H9 (cell line): ENCODE measurements around the gene APOM. TPM values are rescaled to one million over a fixed set of nuclear protein-coding genes. Genes with fewer than 3 reads are reported as not detected.

Experiments used
- DNase-seq: peaks from one replicate; pipeline ENCODE4 v3.0.0-alpha.2; 2017
- H2AFZ ChIP-seq: one replicate; pipeline ENCODE4 v1.6.1; 2013; ENCODE audit warnings: mild to moderate bottlenecking, low read length, control low read depth, moderate library complexity
- H2AK5ac ChIP-seq: 2 replicates; pipeline ENCODE4 v1.6.1; 2013; ENCODE audit warnings: low read length, control low read depth, mixed read lengths; ENCODE audit not compliant: insufficient read length
- H2BK120ac ChIP-seq: one replicate; pipeline ENCODE4 v1.6.1; 2013; ENCODE audit warnings: low read depth, mild to moderate bottlenecking, low read length, control low read depth, inconsistent platforms; ENCODE audit not compliant: poor library complexity, severe bottlenecking
- H2BK12ac ChIP-seq: 2 replicates; pipeline ENCODE4 v1.6.1; 2013; ENCODE audit warnings: low read length, control low read depth, mixed read lengths, low read depth; ENCODE audit not compliant: insufficient read length
- H2BK15ac ChIP-seq: 2 replicates; pipeline ENCODE4 v1.6.1; 2013; ENCODE audit warnings: low read depth, low read length, control low read depth
- H2BK20ac ChIP-seq: one replicate; pipeline ENCODE4 v1.6.1; 2013; ENCODE audit warnings: low read depth, mild to moderate bottlenecking, low read length, control low read depth, inconsistent platforms; ENCODE audit not compliant: poor library complexity, severe bottlenecking
- H2BK5ac ChIP-seq: 2 replicates; pipeline ENCODE4 v1.6.1; 2013; ENCODE audit warnings: low read length, control low read depth, mixed read lengths; ENCODE audit not compliant: insufficient read length
- H3K14ac ChIP-seq: 2 replicates; pipeline ENCODE4 v1.6.1; 2013; ENCODE audit warnings: low read length, control low read depth; ENCODE audit not compliant: insufficient read depth
- H3K18ac ChIP-seq: 2 replicates; pipeline ENCODE4 v1.6.1; 2013; ENCODE audit warnings: low read depth, mild to moderate bottlenecking, mixed read lengths, low read length, control low read depth; ENCODE audit not compliant: insufficient read length
- H3K23ac ChIP-seq: 2 replicates; pipeline ENCODE4 v1.6.1; 2013; ENCODE audit warnings: low read length, control low read depth, mixed read lengths, low read depth; ENCODE audit not compliant: insufficient read length
- H3K23me2 ChIP-seq: 2 replicates; pipeline ENCODE4 v1.6.1; 2013; ENCODE audit warnings: low read depth, mild to moderate bottlenecking, mixed read lengths, low read length, control low read depth; ENCODE audit not compliant: insufficient read length, poor library complexity, severe bottlenecking
- H3K27ac ChIP-seq: 2 replicates; pipeline ENCODE4 v1.5.1; 2013; ENCODE audit warnings: low read length, control low read depth, mixed read lengths, low read depth; ENCODE audit not compliant: insufficient read length
- H3K27me3 ChIP-seq: 2 replicates; pipeline ENCODE4 v1.6.1; 2013; ENCODE audit warnings: low read length, control low read depth, inconsistent platforms; ENCODE audit not compliant: insufficient read depth
- H3K4ac ChIP-seq: 2 replicates; pipeline ENCODE4 v1.6.1; 2013; ENCODE audit warnings: low read depth, mild to moderate bottlenecking, control low read depth, inconsistent platforms, low read length, moderate library complexity
- H3K4me1 ChIP-seq: 2 replicates; pipeline ENCODE4 v1.6.1; 2013; ENCODE audit warnings: low read length, control low read depth, inconsistent platforms; ENCODE audit not compliant: insufficient read depth
- H3K4me2 ChIP-seq: 2 replicates; pipeline ENCODE4 v1.6.1; 2013; ENCODE audit warnings: low read length, control low read depth, mixed read lengths; ENCODE audit not compliant: insufficient read length, insufficient read depth
- H3K56ac ChIP-seq: 2 replicates; pipeline ENCODE4 v1.6.1; 2013; ENCODE audit warnings: low read depth, mild to moderate bottlenecking, mixed read lengths, low read length, control low read depth; ENCODE audit not compliant: insufficient read length
- H3K79me1 ChIP-seq: 2 replicates; pipeline ENCODE4 v1.6.1; 2013; ENCODE audit warnings: low read depth, mild to moderate bottlenecking, moderate library complexity, low read length, control low read depth, inconsistent platforms; ENCODE audit not compliant: insufficient read depth, poor library complexity, severe bottlenecking
- H3K79me2 ChIP-seq: 2 replicates; pipeline ENCODE4 v1.6.1; 2013; ENCODE audit warnings: low read length, control low read depth, inconsistent platforms; ENCODE audit not compliant: insufficient read depth
- H3K9ac ChIP-seq: 2 replicates; pipeline ENCODE4 v1.6.1; 2013; ENCODE audit warnings: low read length, control low read depth, mixed read lengths; ENCODE audit not compliant: insufficient read length; ENCODE audit errors: extremely low read depth
- H3K9me3 ChIP-seq: one replicate; pipeline ENCODE4 v1.6.1; 2013; ENCODE audit warnings: low read depth, low read length, inconsistent platforms; ENCODE audit not compliant: control insufficient read depth
- H3T11ph ChIP-seq: one replicate; pipeline ENCODE4 v1.6.1; 2013; ENCODE audit warnings: mild to moderate bottlenecking, low read length, control low read depth, inconsistent platforms
- H4K20me1 ChIP-seq: one replicate; pipeline ENCODE4 v1.6.1; 2013; ENCODE audit not compliant: control insufficient read depth, insufficient read length, insufficient read depth
- H4K5ac ChIP-seq: 2 replicates; pipeline ENCODE4 v1.6.1; 2013; ENCODE audit warnings: low read depth, mild to moderate bottlenecking, mixed read lengths, low read length, control low read depth; ENCODE audit not compliant: insufficient read length
- H4K8ac ChIP-seq: replicated peaks from 2 replicates; pipeline ENCODE4 v1.6.1; 2013; ENCODE audit warnings: low read length, control low read depth, mixed read lengths, low read depth; ENCODE audit not compliant: insufficient read length
- H4K91ac ChIP-seq: 2 replicates; pipeline ENCODE4 v1.6.1; 2013; ENCODE audit warnings: low read depth, mild to moderate bottlenecking, moderate library complexity, mixed read lengths, low read length, control low read depth; ENCODE audit not compliant: insufficient read length
- H3K27ac Mint-ChIP-seq, 3 experiments: 2 replicates in 2 of 3; 3 replicates in 1 of 3; pipeline ENCODE4 v1.8.0; 2020 to 2021; ENCODE audit warnings: mixed read lengths in 3 of 3, mild to moderate bottlenecking in 1 of 3, moderate library complexity in 1 of 3
- H3K27me3 Mint-ChIP-seq: 2 replicates; pipeline ENCODE4 v1.8.0; 2021; ENCODE audit warnings: low read depth, mild to moderate bottlenecking, moderate library complexity, mixed read lengths
- H3K36me3 Mint-ChIP-seq, 3 experiments: 2 replicates in 2 of 3; 3 replicates in 1 of 3; pipeline ENCODE4 v1.8.0; 2020 to 2021; ENCODE audit warnings: low read depth in 3 of 3, mixed read lengths in 3 of 3; ENCODE audit not compliant: insufficient read depth in 1 of 3
- H3K4me1 Mint-ChIP-seq, 2 experiments: 2 replicates each; pipeline ENCODE4 v1.8.0; 2020; ENCODE audit warnings: mixed read lengths in 2 of 2
- H3K4me3 Mint-ChIP-seq, 2 experiments: 2 replicates in 1 of 2; 3 replicates in 1 of 2; pipeline ENCODE4 v1.8.0; 2020 to 2021; ENCODE audit warnings: mild to moderate bottlenecking in 2 of 2, mixed read lengths in 2 of 2, moderate library complexity in 1 of 2
- H3K9me3 Mint-ChIP-seq, 2 experiments: 2 replicates in 1 of 2; 3 replicates in 1 of 2; pipeline ENCODE4 v1.8.0; 2020; ENCODE audit warnings: mild to moderate bottlenecking in 2 of 2, mixed read lengths in 2 of 2, moderate library complexity in 1 of 2
- CTCF ChIP-seq: fragments of 200-600 bp; sonication (generic); conservative IDR thresholded peaks from 3 replicates; pipeline ENCODE4 v1.8.0; 2021; ENCODE audit warnings: antibody characterized with exemption, mild to moderate bottlenecking
- WGBS: extraction: QIAGEN DNeasy Blood & Tissue Kit; methylation state at CpG from one replicate; pipeline ENCODE4 v1.1.7; 2013; ENCODE audit warnings: missing lambda C conversion rate, low lambda C conversion rate, mixed read lengths; ENCODE audit not compliant: insufficient read length; ENCODE audit errors: extremely low coverage; 5-methylcytosine and 5-hydroxymethylcytosine counted together
- total RNA-seq: library from RNA; stranded (reverse); gene quantifications from 2 replicates; pipeline ENCODE4 v1.2.1, GENCODE V29; 2021

Gene APOM
- total RNA-seq, 1 experiment from 2014 or later: 3.6 TPM

GRCh38 chr6:31692353-31692752 lies 36.7 kb downstream of the APOM start:
- Histone ChIP-seq H3K4ac (no peak overlapping the region), H3K4me1 (no peaks in the 10 kb centered on the region), H2AK5ac (no peak overlapping the region), H3K79me1 (no peaks in the 10 kb centered on the region), H3K4me2 (no peak overlapping the region), H3K27me3 (no peaks in the 10 kb centered on the region), H4K91ac (no peak overlapping the region), H2BK120ac (no peak overlapping the region), H2BK15ac (no peak overlapping the region), H3K18ac (no peak overlapping the region), H2AFZ (no peak overlapping the region), H4K5ac (no peak overlapping the region), H2BK20ac (no peak overlapping the region), H3K56ac (no peak overlapping the region), H2BK5ac (no peak overlapping the region), H3K79me2 (no peaks in the 10 kb centered on the region), H3T11ph (no peak overlapping the region), H3K27ac (no peak overlapping the region), H3K9ac (no peak overlapping the region), H3K23me2 (no peaks in the 10 kb centered on the region), H4K8ac (no peak overlapping the region), H4K20me1 (no peaks in the 10 kb centered on the region), H3K23ac (no peak overlapping the region), H3K9me3 (no peaks in the 10 kb centered on the region), H2BK12ac (no peak overlapping the region), H3K14ac (no peak overlapping the region)
- Mint-ChIP-seq H3K27ac (no peak overlapping the region), H3K4me1 (peaks cover 5 to 10% of the 10 kb centered on the region in 2 experiments; a peak in 3 of 4 replicates), H3K9me3 (no peaks in the 10 kb centered on the region), H3K4me3 (no peak overlapping the region), H3K36me3 (peaks cover 9 to 60% (median 45%) of the 10 kb centered on the region in 3 experiments; a peak in 6 of 7 replicates), H3K27me3 (no peaks in the 10 kb centered on the region)
- DNase-seq: no peak
- TF ChIP-seq CTCF: no peak
- no CpG with 5 or more reads among the region's 4 CpGs for WGBS
